ENCODE measurements around the gene TPRKB. TPM values are rescaled to one million over a fixed set of nuclear protein-coding genes. Genes with fewer than 3 reads are reported as not detected.
"Not testable (repeated sequence)": the region's sequence is repeated elsewhere in the genome, so short reads cannot be mapped to it uniquely, and the experiment has no call there.

The TPRKB gene
- 40.1 and 86.8 TPM in 2 replicates for total RNA-seq

DNA sequence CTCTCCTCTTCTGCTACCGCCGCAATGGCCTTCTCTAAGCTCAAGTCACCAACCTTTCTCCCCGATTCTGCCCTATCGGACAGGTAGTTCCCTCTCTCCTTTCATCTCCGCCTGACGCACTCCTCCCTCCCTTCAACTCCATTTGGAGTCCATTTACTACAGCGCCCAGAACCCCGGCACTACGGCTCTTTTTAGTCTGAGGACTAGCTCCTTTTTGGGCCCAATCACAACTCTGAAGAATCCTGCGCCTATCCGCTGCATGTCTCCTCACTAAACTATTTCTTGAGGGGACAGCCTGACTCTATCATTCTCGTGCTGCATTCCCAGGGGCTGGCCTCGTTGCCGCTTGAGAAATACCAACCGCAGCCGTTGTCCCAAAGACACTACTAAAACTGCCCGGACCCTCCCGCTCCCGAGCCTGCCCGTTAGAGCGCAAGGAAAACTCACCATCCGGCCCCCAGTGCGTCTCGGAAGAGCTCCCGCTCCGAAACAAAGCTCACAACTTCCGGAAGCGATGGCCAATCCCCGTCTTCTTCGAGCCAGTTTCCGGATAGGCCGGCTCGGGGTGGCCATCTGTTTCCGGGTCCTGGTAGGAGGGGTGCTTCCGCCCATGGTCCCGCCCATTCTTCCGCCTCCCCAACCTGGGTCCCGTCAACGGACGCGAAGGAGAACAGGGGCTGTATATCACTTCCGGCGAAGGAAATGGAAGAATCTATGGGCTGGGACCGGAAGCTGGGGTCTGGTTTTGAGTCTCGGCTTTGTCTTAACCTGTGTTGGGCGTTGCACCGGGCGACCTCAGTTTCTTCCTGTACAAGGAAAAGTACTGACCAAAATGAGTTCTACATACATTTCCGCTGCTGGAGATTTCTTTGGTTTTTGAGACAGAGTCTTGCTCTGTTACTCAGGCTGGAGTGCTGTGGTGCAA is at the start of gene TPRKB:
Gene TPRKB (minus strand): TSS at position 491 of the 925 bp plus-strand sequence. CDS start 2,776 bp downstream, outside the sequence.
- Histone ChIP-seq H3K27me3 (ENCODE audit: control insufficient read depth, insufficient read depth, low read length) (no peaks in the 10 kb centered on the region), H3K4me3 (ENCODE audit: low read depth, low read length) (peak within 1 kb of the TSS; percentile 92), H3K36me3 (ENCODE audit: control insufficient read depth, insufficient read depth, low read length) (no peaks in the 10 kb centered on the region)
- TF ChIP-seq, protein P1, sequence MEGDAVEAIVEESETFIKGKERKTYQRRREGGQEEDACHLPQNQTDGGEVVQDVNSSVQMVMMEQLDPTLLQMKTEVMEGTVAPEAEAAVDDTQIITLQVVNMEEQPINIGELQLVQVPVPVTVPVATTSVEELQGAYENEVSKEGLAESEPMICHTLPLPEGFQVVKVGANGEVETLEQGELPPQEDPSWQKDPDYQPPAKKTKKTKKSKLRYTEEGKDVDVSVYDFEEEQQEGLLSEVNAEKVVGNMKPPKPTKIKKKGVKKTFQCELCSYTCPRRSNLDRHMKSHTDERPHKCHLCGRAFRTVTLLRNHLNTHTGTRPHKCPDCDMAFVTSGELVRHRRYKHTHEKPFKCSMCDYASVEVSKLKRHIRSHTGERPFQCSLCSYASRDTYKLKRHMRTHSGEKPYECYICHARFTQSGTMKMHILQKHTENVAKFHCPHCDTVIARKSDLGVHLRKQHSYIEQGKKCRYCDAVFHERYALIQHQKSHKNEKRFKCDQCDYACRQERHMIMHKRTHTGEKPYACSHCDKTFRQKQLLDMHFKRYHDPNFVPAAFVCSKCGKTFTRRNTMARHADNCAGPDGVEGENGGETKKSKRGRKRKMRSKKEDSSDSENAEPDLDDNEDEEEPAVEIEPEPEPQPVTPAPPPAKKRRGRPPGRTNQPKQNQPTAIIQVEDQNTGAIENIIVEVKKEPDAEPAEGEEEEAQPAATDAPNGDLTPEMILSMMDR (IDR thresholded peaks at IDR 0.05; ENCODE audit: insufficient read depth, low read length, poor library complexity, severe bottlenecking): no peak
- peak; percentile 92 for DNase-seq (ENCODE audit: low read depth)

DNA sequence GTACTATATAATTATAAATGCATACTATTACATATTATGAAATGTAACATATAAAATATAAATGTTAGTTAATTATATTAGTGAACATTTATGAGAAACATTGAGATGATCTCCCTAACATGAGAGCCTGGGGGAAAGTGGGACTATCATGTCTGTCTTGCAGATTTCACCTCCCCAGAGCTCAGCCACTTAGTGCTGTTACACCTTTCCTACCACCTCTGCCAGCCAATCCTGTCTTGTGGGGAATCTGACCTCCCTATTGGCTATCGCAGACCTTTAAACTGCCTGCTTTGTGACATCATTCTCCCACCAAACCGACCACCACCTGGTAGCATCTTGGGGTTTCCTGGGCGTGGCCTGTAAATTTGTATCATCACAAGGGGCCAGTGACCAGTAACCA is 46.7 kb upstream of the TPRKB start, which contains the start of gene C2orf78:
Gene C2orf78 (plus strand): TSS at position 301 of the 400 bp plus-strand sequence. CDS start 127 bp downstream, outside the sequence.
- not testable (repeated sequence) for H3K4me3 ChIP-seq (ENCODE audit: low read depth, low read length); DNase-seq (ENCODE audit: low read depth); H3K36me3 ChIP-seq (ENCODE audit: control insufficient read depth, insufficient read depth, low read length); H3K27me3 ChIP-seq (ENCODE audit: control insufficient read depth, insufficient read depth, low read length)

DNA sequence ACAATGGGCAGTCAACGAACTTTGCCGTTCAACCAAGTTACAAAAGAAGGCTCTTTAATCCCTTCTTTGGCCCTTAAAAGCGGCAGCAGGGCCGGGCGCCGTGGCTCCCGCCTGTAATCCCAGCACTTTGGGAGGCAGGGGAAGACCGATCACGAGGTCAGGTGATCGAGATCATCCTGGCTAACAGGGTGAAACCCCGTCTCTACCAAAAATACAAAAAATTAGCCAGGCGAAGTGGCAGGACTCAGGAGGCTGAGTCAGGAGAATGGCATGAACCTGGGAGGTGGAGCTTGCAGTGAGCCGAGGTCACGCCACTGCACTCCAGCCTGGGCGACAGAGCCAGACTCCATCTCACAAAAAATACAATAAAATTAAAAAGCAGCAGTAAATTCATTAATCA is 46.3 kb upstream of the TPRKB start:
- not testable (repeated sequence) for H3K36me3 ChIP-seq (ENCODE audit: control insufficient read depth, insufficient read depth, low read length); DNase-seq (ENCODE audit: low read depth); H3K27me3 ChIP-seq (ENCODE audit: control insufficient read depth, insufficient read depth, low read length); H3K4me3 ChIP-seq (ENCODE audit: low read depth, low read length)

DNA sequence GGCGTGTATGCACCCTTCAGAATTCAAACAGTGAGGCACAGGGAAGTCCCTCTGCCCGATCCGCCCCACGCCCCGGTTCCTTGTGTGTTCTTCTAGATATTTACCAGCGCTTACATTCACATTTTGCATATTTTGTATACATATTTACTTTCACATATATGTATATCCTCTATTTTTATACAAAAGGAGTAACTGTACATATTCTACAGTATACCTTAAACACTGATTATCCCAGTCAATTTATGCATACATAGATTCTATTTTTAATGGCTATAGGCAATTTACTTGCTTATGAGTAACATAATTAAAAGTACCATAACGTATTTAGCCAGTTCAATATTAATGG is 43.1 kb upstream of the TPRKB start:
- H3K27me3 ChIP-seq (ENCODE audit: control insufficient read depth, insufficient read depth, low read length): no peaks in the 10 kb centered on the region
- H3K36me3 ChIP-seq (ENCODE audit: control insufficient read depth, insufficient read depth, low read length): no peaks in the 10 kb centered on the region
- TF ChIP-seq, protein P1 (IDR thresholded peaks at IDR 0.05; ENCODE audit: insufficient read depth, low read length, poor library complexity, severe bottlenecking): no peak
- H3K4me3 ChIP-seq (ENCODE audit: low read depth, low read length): peak overlapping the region; percentile 56
- no peak for DNase-seq (ENCODE audit: low read depth)

DNA sequence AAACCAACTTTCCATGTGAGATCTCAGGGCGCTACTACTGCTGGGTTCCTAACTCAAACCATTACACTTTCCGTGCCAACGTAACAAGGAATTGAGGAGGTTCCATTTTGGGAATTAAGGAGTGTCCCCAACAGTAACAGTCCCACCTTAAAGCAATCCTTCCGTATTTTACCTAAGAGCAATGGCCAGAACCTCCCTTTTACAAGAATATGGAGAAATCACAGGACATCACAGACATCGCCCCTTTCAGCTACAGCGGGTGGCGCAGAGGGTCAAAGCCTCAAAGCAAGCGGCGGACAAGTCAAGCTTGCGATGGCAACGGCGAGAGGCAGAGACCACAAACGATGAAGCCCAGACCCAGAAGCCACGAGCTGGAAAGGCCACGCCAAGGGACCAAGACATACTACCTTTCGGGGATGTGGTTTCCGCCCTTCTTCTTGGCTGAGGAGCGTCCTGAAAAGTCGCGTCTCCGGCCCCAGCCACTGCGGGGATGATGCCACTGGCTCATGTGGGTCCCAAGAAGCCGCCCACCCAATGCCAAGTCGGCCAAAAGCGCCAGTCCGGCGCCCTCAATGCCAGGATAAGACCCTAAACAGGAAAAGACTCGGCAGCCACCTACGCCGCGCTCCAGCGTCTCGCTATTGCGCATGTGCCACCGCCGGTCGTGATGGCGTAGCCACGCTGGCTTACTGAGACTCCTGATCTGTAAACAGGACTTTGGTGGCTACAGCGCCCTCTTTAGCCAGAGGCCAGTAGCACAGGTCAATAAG is 42.5 kb upstream of the TPRKB start, which contains the start of gene DUSP11:
Gene DUSP11 (minus strand): TSS at position 637 of the 770 bp plus-strand sequence. CDS start 129 bp downstream, at position 508.
- TF ChIP-seq, protein P1 (IDR thresholded peaks at IDR 0.05; ENCODE audit: insufficient read depth, low read length, poor library complexity, severe bottlenecking): peak; percentile 95
- H3K4me3 ChIP-seq (ENCODE audit: low read depth, low read length): peak within 1 kb of the TSS; percentile 56
- DNase-seq (ENCODE audit: low read depth): peak; percentile 80
- H3K36me3 ChIP-seq (ENCODE audit: control insufficient read depth, insufficient read depth, low read length): no peaks in the 10 kb centered on the region
- no peaks in the 10 kb centered on the region for H3K27me3 ChIP-seq (ENCODE audit: control insufficient read depth, insufficient read depth, low read length)

DNA sequence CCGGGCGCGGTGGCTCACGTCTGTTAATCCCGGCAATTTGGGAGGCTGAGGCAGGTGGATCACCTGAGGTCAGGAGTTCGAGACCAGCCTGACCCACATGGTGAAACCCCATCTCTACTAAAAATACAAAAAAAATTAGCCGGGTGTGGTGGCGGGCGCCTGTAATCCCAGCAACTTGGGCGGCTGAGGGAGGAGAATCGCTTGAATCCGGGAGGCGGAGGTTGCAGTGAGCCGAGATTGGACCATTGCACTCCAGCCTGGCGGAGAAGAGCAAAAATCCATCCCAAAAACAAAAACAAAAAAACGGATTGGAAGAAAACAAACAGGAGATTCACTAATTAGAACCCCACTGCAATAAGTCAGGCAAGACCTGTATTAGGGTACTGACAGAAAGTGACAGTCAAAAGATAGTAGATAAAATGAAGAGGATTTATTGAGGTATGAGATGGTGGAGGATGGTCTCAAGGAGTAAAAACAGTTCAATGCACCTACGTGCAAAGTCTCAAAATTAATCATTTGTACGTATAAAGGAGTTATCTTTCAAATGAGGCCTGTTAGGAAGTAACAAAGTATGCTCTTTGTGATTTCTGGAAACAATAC is 41.8 kb upstream of the TPRKB start:
- H3K36me3 ChIP-seq (ENCODE audit: control insufficient read depth, insufficient read depth, low read length); H3K27me3 ChIP-seq (ENCODE audit: control insufficient read depth, insufficient read depth, low read length); DNase-seq (ENCODE audit: low read depth): not testable (repeated sequence)
- H3K4me3 ChIP-seq (ENCODE audit: low read depth, low read length): peak overlapping the region; percentile 56

Data from kidney epithelial cell (primary cell).